Activated T-cell treated with anti-CD3 and anti-CD28 coated beads, Interleukin-2, amount 50 U/mL, for 1 hour (primary cell): ENCODE measurements around the gene DCDC1.
A peak's percentile ranks its signal among the peaks of the same experiment; 100 is the strongest.

Source experiments
- DNase-seq: peaks from one replicate; pipeline ENCODE4 v3.0.0-alpha.2; 2020

The DCDC1 gene, protein sequence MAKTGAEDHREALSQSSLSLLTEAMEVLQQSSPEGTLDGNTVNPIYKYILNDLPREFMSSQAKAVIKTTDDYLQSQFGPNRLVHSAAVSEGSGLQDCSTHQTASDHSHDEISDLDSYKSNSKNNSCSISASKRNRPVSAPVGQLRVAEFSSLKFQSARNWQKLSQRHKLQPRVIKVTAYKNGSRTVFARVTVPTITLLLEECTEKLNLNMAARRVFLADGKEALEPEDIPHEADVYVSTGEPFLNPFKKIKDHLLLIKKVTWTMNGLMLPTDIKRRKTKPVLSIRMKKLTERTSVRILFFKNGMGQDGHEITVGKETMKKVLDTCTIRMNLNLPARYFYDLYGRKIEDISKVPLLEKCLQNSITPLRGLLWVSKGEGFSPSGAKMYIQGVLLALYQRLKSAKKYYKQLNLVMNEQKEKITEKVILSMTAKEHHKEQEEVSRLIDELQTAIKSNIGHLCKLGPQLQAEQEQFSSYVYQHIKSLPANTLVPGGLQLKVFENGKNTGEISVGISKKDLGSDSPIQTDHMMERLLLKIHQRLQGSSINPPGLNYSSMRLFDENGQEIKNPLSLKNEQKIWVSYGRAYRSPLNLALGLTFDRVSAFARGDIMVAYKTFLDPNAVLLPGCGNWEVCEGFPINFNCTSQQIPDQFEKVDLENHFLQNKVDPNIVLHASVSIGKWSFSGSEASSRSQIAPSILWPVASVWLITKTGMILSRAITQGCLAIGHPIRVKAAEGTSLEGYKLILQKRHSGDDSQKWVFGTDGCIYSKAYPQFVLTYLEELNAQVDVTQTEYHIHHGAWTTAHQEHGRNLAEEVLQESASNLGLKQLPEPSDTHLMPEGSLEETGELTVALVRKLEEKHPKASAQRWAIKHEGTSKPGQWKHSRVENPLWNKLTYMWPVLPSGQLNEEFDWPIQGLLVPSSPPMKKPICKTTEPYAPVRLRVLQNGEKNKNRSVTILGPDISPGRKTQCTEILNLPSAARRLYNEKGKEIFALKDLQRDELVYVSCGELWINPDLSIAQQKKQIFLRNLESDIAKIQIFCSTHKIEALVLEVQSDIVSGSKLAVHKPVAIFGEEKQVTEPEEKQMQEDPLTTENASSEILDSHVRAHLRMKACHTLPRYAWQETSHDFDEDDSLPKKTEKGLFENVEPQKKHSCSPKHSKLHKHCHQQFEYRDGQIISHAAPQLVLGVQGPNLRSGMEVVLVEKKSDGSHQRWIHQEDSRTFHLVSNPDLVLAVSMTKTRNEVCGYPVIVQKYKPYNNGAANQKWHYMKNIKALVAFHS (N-terminal part only)

GRCh38 chr11:31369348-31370329 is at the start of gene DCDC1, which contains the start of gene DNAJC24:
TSS of gene DCDC1 (minus strand) at chr11:31369739. CDS start at chr11:31328280, 41,459 bp downstream.
TSS of gene DNAJC24 (plus strand) at chr11:31369860. CDS start at chr11:31370749, 889 bp downstream.
- peak; percentile 93 for DNase-seq

DNA sequence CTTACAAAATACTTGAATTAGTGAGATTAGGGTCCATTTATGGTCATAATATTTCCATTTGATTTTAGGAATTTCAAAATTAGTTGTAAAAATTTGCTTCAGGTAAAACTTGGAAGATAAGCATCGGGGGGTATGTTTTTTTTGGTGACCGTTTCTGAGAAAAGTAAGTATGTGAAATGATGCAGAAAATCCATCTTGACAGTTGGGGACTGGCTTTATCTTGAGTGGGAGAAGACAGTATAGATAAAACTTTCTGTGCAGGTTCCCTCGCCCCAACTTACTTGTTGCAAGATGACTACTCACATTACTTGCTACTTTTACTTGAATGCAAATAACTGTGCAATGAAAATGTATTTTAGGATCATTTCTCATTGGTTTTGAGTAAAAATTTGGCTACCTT is 49.6 kb upstream of the DCDC1 start:
- DNase-seq, result no peak

- no peak for DNase-seq
These were observed 48.3 kb upstream of the DCDC1 start for GRCh38 chr11:31417816-31418215.

- DNase-seq, result no peak
These were observed 47.8 kb upstream of the DCDC1 start for GRCh38 chr11:31417357-31417756.

GRCh38 chr11:31415435-31415834 is 45.9 kb upstream of the DCDC1 start:
- DNase-seq, result no peak

DNA sequence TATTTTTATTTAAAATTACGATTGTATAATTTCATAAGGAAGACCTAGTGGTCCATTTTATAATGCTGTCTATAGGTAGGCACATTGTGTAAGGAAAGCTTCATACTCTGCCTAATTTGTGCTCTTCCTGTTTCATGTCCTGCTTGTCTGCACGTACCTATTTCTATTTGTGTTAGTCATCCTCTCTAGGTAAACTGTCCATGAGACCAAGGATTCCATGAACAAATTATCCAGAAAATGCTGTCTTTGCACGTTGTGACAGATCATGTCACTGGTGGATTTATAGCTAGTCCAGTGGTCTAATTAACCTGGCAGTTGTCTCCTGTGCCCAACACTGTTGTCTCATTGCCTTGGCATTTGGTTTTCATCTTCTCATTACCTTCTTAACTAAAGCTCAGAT is 44.8 kb upstream of the DCDC1 start:
- DNase-seq, result no peak

DNA sequence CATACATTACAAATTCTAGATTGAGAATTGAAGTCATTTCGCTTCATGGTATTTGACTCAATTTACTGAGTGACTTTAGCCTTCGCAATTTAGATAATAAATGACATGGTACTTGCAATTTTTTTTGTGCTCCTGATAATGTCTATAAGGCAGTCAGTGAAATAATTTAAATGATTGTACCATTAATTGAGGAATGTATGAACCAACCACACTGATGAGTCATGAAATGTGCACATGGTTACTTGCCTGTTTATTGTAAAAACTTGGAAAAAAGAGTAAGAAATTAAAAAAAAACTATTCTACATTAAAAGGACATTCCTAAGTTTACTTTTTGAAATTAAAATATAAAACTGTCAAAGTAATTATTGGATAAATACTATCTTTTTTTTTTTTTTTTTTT is 43.4 kb upstream of the DCDC1 start:
- no peak for DNase-seq

GRCh38 chr11:31408201-31408600 is 38.7 kb upstream of the DCDC1 start:
- DNase-seq, result no peak

- DNase-seq, result no peak
These were observed 35.1 kb upstream of the DCDC1 start for GRCh38 chr11:31404614-31405013.

- DNase-seq, result no peak
These were observed 27.8 kb upstream of the DCDC1 start for GRCh38 chr11:31397239-31397834.

DNA sequence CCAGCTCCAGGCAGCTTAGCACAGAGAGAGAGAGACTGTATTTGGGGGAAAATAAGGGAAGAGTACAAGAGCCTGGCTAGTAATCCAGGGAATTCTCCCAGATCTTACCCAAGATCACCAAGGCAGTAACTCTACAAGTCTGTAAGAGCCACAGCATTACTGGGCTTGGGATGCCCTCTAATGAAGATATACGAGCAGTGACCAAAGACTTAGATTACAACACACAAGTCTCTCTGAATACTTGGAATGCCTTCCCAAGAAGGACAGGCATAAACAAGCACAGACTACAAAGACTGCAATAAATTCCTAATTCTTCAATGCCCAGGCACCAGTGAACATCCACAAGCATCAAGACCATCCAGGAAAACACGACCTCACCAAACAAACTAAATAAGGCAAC is 17.8 kb upstream of the DCDC1 start:
- no peak for DNase-seq

DNA sequence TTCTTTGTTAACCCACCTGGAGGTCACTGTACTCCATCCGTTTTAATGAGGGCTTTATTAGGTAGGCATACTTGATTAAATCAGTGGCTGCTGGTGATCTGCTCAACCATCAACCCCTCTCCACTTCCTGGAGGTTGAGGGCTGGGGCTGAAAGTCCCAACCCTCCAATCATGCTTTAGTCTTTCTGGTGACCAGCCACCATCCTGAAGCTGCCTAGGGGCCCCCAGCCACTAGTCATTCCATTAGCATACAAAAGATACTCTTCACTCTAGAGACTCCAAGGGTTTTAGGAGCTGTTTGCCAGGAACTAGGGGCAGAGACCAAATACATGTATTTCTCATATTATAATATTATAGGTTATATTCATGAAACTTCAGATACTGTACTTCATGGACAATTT is 13.6 kb upstream of the DCDC1 start:
- no peak for DNase-seq

GRCh38 chr11:31375879-31376278 is 6.3 kb upstream of the DCDC1 start:
- DNase-seq, result no peak

GRCh38 chr11:31366795-31367194 is 2.7 kb downstream of the DCDC1 start:
- DNase-seq, result no peak

DNA sequence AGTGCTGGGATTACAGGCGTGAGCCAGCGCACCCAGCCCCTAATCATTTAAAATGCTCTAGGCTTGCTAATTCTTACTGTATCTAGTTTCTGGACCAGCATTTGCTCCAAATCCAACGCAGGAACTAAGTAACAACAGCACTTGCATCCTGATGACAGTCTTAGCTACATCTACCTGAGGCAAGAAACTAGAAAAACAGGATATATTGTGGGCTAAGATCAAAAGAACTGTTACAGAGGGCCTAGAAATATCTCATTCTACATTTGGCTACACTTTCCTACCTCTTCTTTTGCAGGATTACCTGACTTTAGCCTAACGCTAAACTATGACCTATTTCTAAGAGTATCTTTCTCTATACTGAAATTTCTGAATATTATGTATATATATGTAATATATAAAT is 7.8 kb downstream of the DCDC1 start:
- DNase-seq, result no peak

DNA sequence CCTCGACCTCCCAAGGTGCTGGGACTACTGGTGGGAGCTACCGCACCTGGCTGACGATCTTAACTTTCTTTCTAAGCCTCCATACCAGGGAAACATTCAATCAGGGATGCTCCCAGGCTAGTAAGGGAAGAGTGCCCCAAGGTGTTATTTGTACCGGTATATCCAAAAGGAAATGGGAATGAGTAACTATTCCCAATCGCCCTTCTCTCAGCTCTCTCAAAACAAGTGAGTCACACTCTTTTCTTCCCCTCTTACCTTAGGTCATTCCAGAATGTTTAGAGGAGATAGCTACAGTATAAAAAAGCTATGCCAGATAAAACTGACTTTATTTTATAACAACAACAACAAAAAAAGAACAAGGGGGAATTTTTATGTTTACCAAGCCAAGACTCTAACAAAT is 13.7 kb downstream of the DCDC1 start:
- no peak for DNase-seq

- no peak for DNase-seq
These were observed 14.4 kb downstream of the DCDC1 start for GRCh38 chr11:31355131-31355530.

- DNase-seq, result no peak
These were observed 18.4 kb downstream of the DCDC1 start for GRCh38 chr11:31351168-31351567.

DNA sequence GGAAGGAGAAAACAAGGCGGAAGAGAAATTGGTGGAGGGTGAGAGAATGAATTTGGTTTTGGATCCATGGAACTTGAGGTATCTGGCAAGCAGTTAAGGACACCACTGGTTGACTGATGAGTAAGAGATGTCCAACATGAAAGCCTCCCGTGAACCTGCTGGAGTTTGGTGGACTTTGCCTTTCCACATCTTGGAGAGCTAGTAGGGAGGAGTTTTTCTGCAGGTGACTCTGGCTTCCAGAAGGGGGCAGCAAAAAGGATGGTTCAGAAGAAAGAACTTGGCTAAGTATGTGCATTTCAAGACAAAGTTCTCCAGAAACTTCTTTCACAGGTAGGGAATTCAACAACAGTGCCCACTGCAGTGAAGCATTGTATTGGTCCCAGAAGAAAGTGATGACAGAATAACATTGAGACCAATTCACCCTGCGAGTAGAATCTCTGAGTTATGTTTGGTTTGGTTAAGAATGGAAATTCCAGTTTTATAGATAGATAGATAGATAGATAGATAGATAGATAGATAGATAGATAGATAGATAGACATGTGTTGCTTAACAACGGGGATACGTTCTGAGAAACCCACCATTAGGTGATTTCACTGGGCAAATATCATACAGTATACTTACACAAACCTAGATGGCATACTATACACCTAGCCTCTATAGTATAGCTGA is 28.5 kb downstream of the DCDC1 start:
- DNase-seq, result no peak

DNA sequence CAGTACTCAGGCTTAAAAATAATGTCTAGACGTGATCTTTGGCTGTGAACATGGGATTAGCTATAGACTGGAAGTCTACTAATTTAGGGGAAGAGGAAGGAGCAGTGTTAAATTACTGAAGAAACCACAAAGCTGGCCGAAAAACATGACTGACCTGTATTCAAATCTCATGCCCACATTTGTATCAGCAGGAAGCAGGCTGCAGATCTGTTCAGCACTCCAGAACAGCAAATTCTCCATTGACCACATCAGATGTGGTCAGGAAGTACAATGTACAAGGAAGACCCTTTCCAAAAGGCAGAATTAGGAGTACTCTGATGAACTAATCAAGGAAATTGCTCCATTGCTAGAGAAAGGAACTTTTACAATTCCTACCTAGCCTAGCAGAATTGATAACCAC is 31.7 kb downstream of the DCDC1 start:
- no peak for DNase-seq

DNA sequence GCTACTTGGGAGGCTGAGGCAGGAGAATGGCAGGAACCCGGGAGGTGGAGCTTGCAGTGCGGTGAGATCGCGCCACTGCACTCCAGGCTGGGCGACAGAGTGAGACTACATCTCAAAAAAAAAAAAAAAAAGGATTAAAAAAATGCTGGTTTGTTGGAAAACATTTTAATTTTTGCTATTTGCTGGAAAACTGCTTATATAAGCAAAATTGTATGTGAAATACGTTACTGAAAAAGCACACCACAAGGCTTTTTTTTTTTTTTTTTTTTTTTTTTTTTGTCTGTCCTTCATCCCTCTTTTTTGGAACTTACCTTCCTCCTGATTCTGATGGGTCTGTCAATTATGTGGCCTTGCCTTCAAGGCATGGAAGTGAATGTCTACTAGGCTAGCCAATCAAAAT is 40.8 kb downstream of the DCDC1 start:
- DNase-seq, result no peak
